Measurements from ENCODE around the gene RNF208. TPM values are rescaled to one million over a fixed set of nuclear protein-coding genes. Genes with fewer than 3 reads are reported as not detected.

The RNF208 gene
- total RNA-seq, 1 donor from 2014 or later = not detected

- H3K9ac ChIP-seq (ENCODE audit: low read depth in 1 of 3, low read length in 3 of 3) = no peak overlapping the region
- H3K4me3 ChIP-seq (ENCODE audit: low read length in 3 of 3) = no peak overlapping the region
- H3K9me3 ChIP-seq (ENCODE audit: control insufficient read depth in 3 of 3, low read length in 3 of 3) = no peaks in the 10 kb centered on the region
- peaks cover 0 to 10% (median 4%) of the 10 kb centered on the region in 3 donors for H3K27me3 ChIP-seq (ENCODE audit: control insufficient read depth in 3 of 3, insufficient read depth in 3 of 3, low read length in 3 of 3)
- H3K4me1 ChIP-seq (ENCODE audit: control insufficient read depth in 3 of 3, insufficient read depth in 3 of 3, low read length in 3 of 3) = no peaks in the 10 kb centered on the region
- H3K27ac ChIP-seq (ENCODE audit: low read depth, low read length) = no peak overlapping the region
- peaks cover 42 to 46% (median 45%) of the 10 kb centered on the region in 3 donors for H3K36me3 ChIP-seq (ENCODE audit: control insufficient read depth in 3 of 3, insufficient read depth in 3 of 3, low read length in 3 of 3)
Measured at GRCh38 chr9:137178201-137178938, 43.7 kb downstream of the RNF208 start.

GRCh38 chr9:137176302-137177182, 45.5 kb downstream of the RNF208 start:
- H3K9me3 ChIP-seq (ENCODE audit: control insufficient read depth in 3 of 3, low read length in 3 of 3) = no peaks in the 10 kb centered on the region
- H3K9ac ChIP-seq (ENCODE audit: low read depth in 1 of 3, low read length in 3 of 3) = no peak overlapping the region
- H3K36me3 ChIP-seq (ENCODE audit: control insufficient read depth in 3 of 3, insufficient read depth in 3 of 3, low read length in 3 of 3) = peaks cover 29 to 30% (median 30%) of the 10 kb centered on the region in 3 donors
- H3K4me3 ChIP-seq (ENCODE audit: low read length in 3 of 3) = no peak overlapping the region
- H3K4me1 ChIP-seq (ENCODE audit: control insufficient read depth in 3 of 3, insufficient read depth in 3 of 3, low read length in 3 of 3) = no peaks in the 10 kb centered on the region
- H3K27me3 ChIP-seq (ENCODE audit: control insufficient read depth in 3 of 3, insufficient read depth in 3 of 3, low read length in 3 of 3) = peaks cover 11 to 28% (median 19%) of the 10 kb centered on the region in 3 donors
- H3K27ac ChIP-seq (ENCODE audit: low read depth, low read length) = no peak overlapping the region

GRCh38 chr9:137175345-137175961, 46.6 kb downstream of the RNF208 start:
- no peaks in the 10 kb centered on the region for H3K4me1 ChIP-seq (ENCODE audit: control insufficient read depth in 3 of 3, insufficient read depth in 3 of 3, low read length in 3 of 3)
- H3K27ac ChIP-seq (ENCODE audit: low read depth, low read length) = no peak overlapping the region
- peaks cover 18 to 20% (median 19%) of the 10 kb centered on the region in 3 donors for H3K36me3 ChIP-seq (ENCODE audit: control insufficient read depth in 3 of 3, insufficient read depth in 3 of 3, low read length in 3 of 3)
- no peak overlapping the region for H3K9ac ChIP-seq (ENCODE audit: low read depth in 1 of 3, low read length in 3 of 3)
- H3K9me3 ChIP-seq (ENCODE audit: control insufficient read depth in 3 of 3, low read length in 3 of 3) = no peaks in the 10 kb centered on the region
- H3K27me3 ChIP-seq (ENCODE audit: control insufficient read depth in 3 of 3, insufficient read depth in 3 of 3, low read length in 3 of 3) = peaks cover 21 to 39% (median 30%) of the 10 kb centered on the region in 3 donors
- no peak overlapping the region for H3K4me3 ChIP-seq (ENCODE audit: low read length in 3 of 3)

GRCh38 chr9:137174722-137175293, 47.2 kb downstream of the RNF208 start:
- Histone ChIP-seq H3K4me1 (ENCODE audit: control insufficient read depth in 3 of 3, insufficient read depth in 3 of 3, low read length in 3 of 3) (peaks cover 0 to 5% (median 2%) of the 10 kb centered on the region in 3 donors), H3K27ac (ENCODE audit: low read depth, low read length) (no peak overlapping the region), H3K4me3 (ENCODE audit: low read length in 3 of 3) (no peak overlapping the region), H3K36me3 (ENCODE audit: control insufficient read depth in 3 of 3, insufficient read depth in 3 of 3, low read length in 3 of 3) (peaks cover 12 to 14% (median 13%) of the 10 kb centered on the region in 3 donors), H3K9me3 (ENCODE audit: control insufficient read depth in 3 of 3, low read length in 3 of 3) (no peaks in the 10 kb centered on the region), H3K27me3 (ENCODE audit: control insufficient read depth in 3 of 3, insufficient read depth in 3 of 3, low read length in 3 of 3) (peaks cover 27 to 46% (median 36%) of the 10 kb centered on the region in 3 donors), H3K9ac (ENCODE audit: low read depth in 1 of 3, low read length in 3 of 3) (no peak overlapping the region)

GRCh38 chr9:137173796-137174664, 48.0 kb downstream of the RNF208 start:
- Histone ChIP-seq H3K9ac (ENCODE audit: low read depth in 1 of 3, low read length in 3 of 3) (no peak overlapping the region), H3K4me1 (ENCODE audit: control insufficient read depth in 3 of 3, insufficient read depth in 3 of 3, low read length in 3 of 3) (peaks cover 6 to 12% (median 8%) of the 10 kb centered on the region in 3 donors), H3K9me3 (ENCODE audit: control insufficient read depth in 3 of 3, low read length in 3 of 3) (no peaks in the 10 kb centered on the region), H3K4me3 (ENCODE audit: low read length in 3 of 3) (no peak overlapping the region), H3K36me3 (ENCODE audit: control insufficient read depth in 3 of 3, insufficient read depth in 3 of 3, low read length in 3 of 3) (peaks cover 5 to 7% (median 7%) of the 10 kb centered on the region in 3 donors), H3K27me3 (ENCODE audit: control insufficient read depth in 3 of 3, insufficient read depth in 3 of 3, low read length in 3 of 3) (peaks cover 34 to 53% (median 44%) of the 10 kb centered on the region in 3 donors), H3K27ac (ENCODE audit: low read depth, low read length) (no peak overlapping the region)

GRCh38 chr9:137172901-137173795, 48.9 kb downstream of the RNF208 start:
- H3K36me3 ChIP-seq (ENCODE audit: control insufficient read depth in 3 of 3, insufficient read depth in 3 of 3, low read length in 3 of 3) = peaks cover 3 to 5% (median 4%) of the 10 kb centered on the region in 3 donors
- peaks cover 13 to 19% (median 13%) of the 10 kb centered on the region in 3 donors for H3K4me1 ChIP-seq (ENCODE audit: control insufficient read depth in 3 of 3, insufficient read depth in 3 of 3, low read length in 3 of 3)
- no peak overlapping the region for H3K27ac ChIP-seq (ENCODE audit: low read depth, low read length)
- H3K4me3 ChIP-seq (ENCODE audit: low read length in 3 of 3) = no peak overlapping the region
- H3K9ac ChIP-seq (ENCODE audit: low read depth in 1 of 3, low read length in 3 of 3) = no peak overlapping the region
- peaks cover 36 to 62% (median 52%) of the 10 kb centered on the region in 3 donors for H3K27me3 ChIP-seq (ENCODE audit: control insufficient read depth in 3 of 3, insufficient read depth in 3 of 3, low read length in 3 of 3)
- no peaks in the 10 kb centered on the region for H3K9me3 ChIP-seq (ENCODE audit: control insufficient read depth in 3 of 3, low read length in 3 of 3)

- H3K4me3 ChIP-seq (ENCODE audit: low read length in 3 of 3) = no peak overlapping the region
- no peak overlapping the region for H3K27ac ChIP-seq (ENCODE audit: low read depth, low read length)
- H3K4me1 ChIP-seq (ENCODE audit: control insufficient read depth in 3 of 3, insufficient read depth in 3 of 3, low read length in 3 of 3) = peaks cover 13 to 23% (median 16%) of the 10 kb centered on the region in 3 donors
- H3K9me3 ChIP-seq (ENCODE audit: control insufficient read depth in 3 of 3, low read length in 3 of 3) = no peaks in the 10 kb centered on the region
- no peak overlapping the region for H3K9ac ChIP-seq (ENCODE audit: low read depth in 1 of 3, low read length in 3 of 3)
- no peaks in the 10 kb centered on the region for H3K36me3 ChIP-seq (ENCODE audit: control insufficient read depth in 3 of 3, insufficient read depth in 3 of 3, low read length in 3 of 3)
- H3K27me3 ChIP-seq (ENCODE audit: control insufficient read depth in 3 of 3, insufficient read depth in 3 of 3, low read length in 3 of 3) = peaks cover 47 to 80% (median 68%) of the 10 kb centered on the region in 3 donors
Measured at GRCh38 chr9:137171149-137171900, 50.7 kb downstream of the RNF208 start.
